GM13977 (cell line): ENCODE data around the gene SLC25A45.

Source experiments
- DNase-seq: peaks from one replicate; pipeline ENCODE4 v3.0.0; 2012; ENCODE audit warnings: low spot score
- CTCF ChIP-seq: IDR thresholded peaks from 2 replicates; pipeline ENCODE4 v1.5.1; 2012; ENCODE audit warnings: mild to moderate bottlenecking, control low read depth; ENCODE audit not compliant: insufficient read depth; ENCODE audit errors: extremely low read depth, missing control alignments
- in situ Hi-C: fragments of 300-500 bp; cut with MboI; formaldehyde crosslinking; loops from one replicate; pipeline ENCODE4 v1.12.0; 2022; ENCODE audit warnings: low sequenced_read_pairs, low pct_unique_long_range_greater_than_20kb, mixed read lengths, inconsistent platforms; ENCODE audit not compliant: unreplicated experiment

The SLC25A45 gene

GRCh38 chr11:65398362-65398910, 16.0 kb upstream of the SLC25A45 start:
- DNase-seq = no peak
- in situ Hi-C loops = no loop called here
- no peak for TF ChIP-seq CTCF

- in situ Hi-C loops = no loop called here
- no peak for TF ChIP-seq CTCF
Observed at GRCh38 chr11:65396769-65397745, 14.6 kb upstream of the SLC25A45 start.

GRCh38 chr11:65395961-65396530, 13.6 kb upstream of the SLC25A45 start:
- in situ Hi-C loops = no loop called here
- TF ChIP-seq CTCF = no peak
- DNase-seq = no peak

More at GRCh38 chr11:65396769-65397745, 14.6 kb upstream of the SLC25A45 start:
- no peak for DNase-seq

- DNase-seq = no peak
- in situ Hi-C loops = no loop called here
- no peak for TF ChIP-seq CTCF
Observed at GRCh38 chr11:65394125-65394536, 11.7 kb upstream of the SLC25A45 start.

GRCh38 chr11:65393513-65394079, 11.2 kb upstream of the SLC25A45 start:
- DNase-seq = no peak
- in situ Hi-C loops = no loop called here
- no peak for TF ChIP-seq CTCF

GRCh38 chr11:65392899-65393298, 10.5 kb upstream of the SLC25A45 start:
- no peak for DNase-seq
- in situ Hi-C loops = no loop called here
- TF ChIP-seq CTCF = no peak
